Upper lobe of left lung (tissue), 4 donors: ENCODE data around the gene RCL1.

Experiments used
- POLR2A ChIP-seq, 4 donors: fragments of 450-650 bp; IDR thresholded peaks; one replicate each; pipeline ENCODE4 v1.5.1; 2016 to 2017; ENCODE audit warnings: antibody characterized with exemption in 4 of 4, mild to moderate bottlenecking in 2 of 4
- TF ChIP-seq, protein P1 (sequence below), 6 experiments: fragments of 450-650 bp in 4 of 6; fragments of 200-600 bp in 2 of 6; sonication (generic) in 2 of 6; IDR thresholded peaks; one replicate each; pipeline ENCODE4 v1.5.1; 2016 to 2019; ENCODE audit warnings: antibody characterized with exemption in 6 of 6

DNA sequence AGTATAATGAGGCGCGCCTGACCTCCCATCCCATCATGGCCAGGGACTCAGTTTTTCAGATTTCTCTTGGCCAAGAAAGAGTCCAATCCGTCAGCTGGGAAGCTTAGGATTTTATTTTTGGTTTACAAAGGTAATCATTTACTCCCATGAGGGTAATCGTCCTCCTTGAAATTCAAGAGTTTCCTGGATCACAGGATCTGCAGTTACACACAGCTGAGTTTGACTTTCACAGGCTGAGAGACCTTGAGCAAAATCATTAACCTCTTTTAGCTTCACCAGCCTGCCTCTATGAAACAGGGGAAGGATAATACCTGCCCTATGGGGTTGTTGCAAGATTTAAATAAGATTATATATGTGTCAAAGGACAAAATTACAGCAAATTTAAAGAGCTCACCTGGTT, 36.3 kb upstream of the RCL1 start:
- TF ChIP-seq, protein P1, sequence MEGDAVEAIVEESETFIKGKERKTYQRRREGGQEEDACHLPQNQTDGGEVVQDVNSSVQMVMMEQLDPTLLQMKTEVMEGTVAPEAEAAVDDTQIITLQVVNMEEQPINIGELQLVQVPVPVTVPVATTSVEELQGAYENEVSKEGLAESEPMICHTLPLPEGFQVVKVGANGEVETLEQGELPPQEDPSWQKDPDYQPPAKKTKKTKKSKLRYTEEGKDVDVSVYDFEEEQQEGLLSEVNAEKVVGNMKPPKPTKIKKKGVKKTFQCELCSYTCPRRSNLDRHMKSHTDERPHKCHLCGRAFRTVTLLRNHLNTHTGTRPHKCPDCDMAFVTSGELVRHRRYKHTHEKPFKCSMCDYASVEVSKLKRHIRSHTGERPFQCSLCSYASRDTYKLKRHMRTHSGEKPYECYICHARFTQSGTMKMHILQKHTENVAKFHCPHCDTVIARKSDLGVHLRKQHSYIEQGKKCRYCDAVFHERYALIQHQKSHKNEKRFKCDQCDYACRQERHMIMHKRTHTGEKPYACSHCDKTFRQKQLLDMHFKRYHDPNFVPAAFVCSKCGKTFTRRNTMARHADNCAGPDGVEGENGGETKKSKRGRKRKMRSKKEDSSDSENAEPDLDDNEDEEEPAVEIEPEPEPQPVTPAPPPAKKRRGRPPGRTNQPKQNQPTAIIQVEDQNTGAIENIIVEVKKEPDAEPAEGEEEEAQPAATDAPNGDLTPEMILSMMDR (IDR thresholded peaks at IDR 0.05) = no peak
- no peak for TF ChIP-seq POLR2A (IDR thresholded peaks at IDR 0.05)
